ENCODE measurements around the gene RERE. TPM values are rescaled to one million over a fixed set of nuclear protein-coding genes. Genes with fewer than 3 reads are reported as not detected.

Gene RERE
- polyA plus RNA-seq, 5 donors = 104 to 119 (median 112) TPM

DNA sequence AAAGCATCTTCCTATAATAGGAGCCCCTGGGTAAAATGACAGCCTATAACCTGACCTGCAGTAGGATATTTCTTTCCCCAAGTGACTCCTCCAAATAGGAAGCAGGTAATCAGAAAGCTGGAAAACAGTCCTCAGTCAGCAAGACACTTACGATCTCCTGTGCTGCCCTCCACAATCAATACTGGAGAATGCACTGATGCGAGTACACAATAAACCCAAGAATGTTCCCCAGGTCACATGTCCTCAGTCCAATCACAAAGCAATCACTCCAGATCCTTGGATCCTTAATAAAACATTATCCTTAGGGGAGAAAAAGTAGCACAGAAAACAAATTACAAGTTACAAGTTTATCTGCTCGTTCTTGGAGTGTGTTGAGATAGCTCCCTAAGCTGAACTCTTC is 266.4 kb downstream of the RERE start:
- no peak for DNase-seq

DNA sequence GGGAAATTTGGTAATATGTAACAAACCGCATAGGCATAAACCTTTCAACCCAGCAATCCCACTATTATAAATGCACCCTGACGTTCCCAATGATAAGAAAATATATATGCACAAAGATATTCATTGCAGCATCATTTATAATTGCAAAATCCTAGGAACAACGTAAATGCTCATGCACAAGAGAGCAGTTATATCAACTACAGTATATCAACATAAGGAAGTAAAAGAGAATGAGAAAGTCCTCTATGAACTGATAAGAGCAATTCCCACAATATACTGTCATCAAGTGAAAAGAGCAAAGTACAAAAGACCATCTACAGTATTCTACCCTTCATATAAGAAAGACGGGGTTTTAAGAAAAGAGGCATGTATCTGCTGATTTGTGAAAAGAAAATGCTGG is 269.6 kb downstream of the RERE start:
- DNase-seq = no peak

DNA sequence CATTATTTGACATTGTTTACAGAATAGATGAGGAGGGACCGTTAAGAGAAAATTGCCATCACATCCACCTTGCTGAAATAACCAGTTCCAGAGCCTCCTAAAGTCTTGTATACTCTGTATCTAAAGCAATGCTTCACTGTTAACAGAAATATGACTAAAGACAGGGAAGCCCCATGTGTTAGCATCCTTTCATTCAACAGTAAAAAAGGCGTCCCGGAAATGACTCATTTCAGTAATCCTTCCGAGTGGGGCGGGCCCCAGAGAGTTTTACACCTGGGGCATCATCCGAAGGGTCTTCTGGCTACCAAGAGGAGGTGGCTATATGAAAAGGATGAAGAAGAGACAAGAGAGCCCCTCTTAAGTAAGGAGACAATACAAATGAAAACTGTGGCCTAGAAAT is 272.4 kb downstream of the RERE start:
- no peak for DNase-seq

DNA sequence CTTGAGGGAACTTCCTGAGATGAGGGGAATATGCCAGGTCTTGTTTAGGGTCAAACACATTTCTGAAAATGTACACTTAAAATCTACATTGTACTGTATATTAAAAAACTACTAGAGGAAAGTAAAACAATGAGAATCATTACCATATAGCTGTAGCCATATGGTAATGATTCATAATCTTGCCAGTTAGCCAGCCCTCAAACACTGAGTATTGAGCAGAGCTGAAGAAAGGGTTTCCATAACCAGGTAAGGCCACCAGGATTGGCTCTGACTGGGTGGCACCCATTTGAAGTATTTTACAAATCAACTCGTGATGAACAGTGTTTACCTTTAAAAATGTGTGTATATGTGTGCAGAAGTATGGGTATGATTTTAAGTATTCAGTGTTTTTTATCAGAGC is 272.8 kb downstream of the RERE start:
- no peak for DNase-seq

DNA sequence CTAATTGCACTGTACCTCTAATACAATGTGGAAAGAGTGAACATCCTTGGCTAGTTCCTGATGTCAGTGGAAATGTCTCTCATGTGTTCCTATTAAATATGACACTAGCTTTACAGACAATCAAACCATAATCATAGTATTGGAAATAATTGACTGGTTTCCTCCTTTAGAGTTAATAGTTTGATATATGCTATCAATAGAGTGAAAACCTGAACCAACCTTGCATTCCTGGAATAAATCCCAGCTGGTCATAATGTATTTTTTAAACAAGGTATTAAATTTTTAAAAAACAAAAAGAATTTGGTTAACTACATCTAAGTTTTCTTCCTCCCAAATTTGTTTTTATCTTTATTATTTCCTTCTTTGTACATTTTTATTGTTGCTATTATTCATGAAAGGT is 273.5 kb downstream of the RERE start:
- DNase-seq = no peak

DNA sequence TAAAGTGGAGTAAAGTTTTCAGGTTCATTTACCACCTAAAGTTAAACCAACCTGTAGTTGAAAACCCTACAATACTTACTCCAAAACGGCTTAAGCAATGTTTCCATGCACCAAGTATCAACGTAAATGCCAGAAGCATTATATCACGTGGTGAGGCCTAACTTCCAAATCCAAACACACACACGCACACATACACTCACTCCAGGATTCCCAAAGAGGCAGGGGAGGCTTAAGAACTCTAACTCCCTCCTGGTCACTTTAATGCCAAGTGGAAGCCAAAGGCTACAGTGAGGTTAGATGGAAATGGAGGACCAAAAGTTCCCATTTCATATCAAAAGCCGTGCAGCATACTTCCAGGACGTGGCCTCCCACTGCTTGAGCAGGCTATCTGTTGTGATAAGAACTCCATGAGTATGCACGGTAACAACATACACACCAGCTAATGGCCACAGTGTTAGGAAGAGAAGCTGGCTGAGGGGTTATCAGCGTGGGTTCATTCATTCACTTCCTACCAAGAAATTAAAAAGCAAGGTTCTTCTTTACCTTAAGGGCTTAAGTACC is 275.4 kb downstream of the RERE start:
- no peak for DNase-seq

DNA sequence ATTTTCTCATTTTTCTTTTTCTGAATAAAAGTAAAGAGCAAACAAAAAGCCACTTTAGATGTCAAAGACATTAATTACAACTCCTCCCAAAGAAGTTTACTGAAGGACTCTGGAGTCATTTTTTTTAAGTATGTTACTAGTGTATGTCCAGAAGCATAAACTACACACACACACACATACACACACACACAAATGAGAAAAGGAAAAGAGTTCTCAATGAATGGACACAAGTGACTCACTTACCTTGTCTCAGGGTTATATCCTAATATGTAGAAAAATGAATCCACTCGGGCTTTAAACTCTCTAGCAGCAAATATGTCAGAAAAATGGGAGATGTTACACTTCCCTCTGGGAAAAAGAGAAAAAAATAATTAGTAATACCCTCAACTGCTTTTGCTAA is 276.5 kb downstream of the RERE start:
- no peak for DNase-seq

DNA sequence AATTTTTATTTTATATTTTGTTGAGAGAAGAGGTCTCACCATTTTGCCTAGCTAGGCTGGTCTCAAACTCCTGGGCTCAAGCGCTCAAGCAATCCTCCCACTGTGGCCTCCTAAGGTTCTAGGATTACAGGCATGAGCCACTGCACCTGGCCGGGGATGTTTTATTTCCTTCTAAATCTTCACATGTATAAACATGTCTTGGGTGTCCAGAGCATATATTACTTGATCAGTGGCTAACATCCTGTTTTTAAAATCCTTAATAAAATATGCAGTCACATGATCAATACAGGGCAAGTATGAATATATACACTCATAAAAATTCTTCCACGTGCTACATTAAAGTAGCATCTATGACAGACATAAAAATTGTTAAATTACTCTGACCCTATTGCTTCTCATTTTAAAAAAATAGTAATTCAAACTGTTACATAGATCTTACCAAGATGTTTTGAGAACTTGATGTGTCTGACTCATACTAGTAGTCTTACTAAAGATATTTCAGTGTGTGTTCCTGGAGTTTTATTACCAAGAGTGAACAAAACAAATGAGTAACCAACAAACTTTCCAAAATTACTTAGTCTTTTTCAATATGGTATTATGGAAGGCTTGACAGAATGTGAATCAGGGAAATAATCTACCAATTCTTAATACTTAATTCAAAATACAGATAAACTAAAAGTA is 277.0 kb downstream of the RERE start:
- no peak for DNase-seq

DNA sequence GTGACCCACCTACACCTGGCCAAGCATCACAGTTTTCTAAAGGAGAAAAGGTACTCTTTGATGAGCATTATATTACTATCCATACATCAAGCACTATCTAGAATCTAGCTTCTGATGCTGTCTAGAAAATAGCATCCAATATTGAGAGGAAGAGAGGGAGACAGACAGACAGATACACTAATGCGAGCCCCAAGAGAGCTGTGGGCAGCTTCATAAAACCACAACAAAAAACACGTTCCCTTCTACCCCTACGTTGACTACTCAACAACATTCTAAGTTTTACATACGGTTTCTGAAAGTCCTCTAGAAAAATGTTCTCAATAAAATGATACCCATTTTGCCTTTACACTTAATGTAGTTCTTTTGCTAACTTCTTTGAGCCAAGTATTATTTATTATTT is 277.8 kb downstream of the RERE start:
- DNase-seq = no peak

DNA sequence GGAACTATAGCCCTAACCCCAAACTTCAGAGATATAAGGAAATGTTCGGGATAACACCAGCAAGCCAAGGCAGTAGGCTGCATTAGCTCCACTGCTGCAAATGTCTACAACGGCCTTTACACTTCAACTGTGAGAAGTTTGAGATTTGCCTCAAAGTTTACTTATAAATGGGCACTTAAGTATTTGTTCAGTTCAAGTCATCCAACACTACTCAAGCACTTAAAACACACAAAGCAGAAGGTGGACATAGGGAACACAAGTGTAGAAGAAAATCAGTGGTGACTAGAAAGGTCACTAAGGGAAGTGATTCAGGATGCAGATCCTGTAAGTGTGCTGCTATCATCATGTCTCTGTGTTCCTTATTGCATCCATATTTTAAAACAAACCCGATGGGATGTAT is 278.9 kb downstream of the RERE start:
- no peak for DNase-seq

DNA sequence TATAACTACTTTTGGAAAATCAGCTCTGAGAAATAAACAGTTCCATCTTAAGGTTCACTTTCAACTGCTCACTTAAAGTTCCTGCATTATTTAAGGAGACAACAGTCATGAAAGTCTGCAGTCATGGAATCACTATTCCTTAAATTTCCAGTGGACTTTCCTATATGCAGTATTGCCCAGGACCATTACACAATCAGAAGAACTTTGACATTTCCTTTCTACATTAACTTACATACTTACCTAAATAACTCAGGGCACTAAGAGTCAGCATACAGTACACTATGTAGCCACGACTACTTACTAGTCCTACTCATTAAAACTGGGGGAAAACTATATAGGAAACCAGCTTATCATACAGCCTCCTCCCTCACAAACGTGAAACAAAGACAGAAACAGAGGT is 279.4 kb downstream of the RERE start:
- DNase-seq = no peak

DNA sequence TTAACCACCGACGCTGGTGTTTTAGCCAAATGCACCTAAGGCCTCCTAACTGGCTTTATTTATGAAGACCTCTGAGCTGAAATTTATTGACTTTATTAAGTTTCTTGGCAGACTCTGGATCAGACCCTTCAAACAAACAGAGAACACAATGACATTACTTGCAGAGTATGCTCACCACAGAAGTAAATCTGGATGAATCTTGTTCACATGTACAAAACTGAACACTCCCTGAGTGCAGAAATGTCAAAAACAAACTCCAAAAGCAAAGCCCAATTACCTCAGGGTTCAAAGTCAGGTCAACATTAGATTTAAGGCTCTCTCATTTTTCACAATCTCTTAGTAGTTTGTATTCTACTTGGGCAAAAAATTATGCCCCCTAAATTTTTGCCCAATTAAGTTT is 280.9 kb downstream of the RERE start:
- DNase-seq = no peak

DNA sequence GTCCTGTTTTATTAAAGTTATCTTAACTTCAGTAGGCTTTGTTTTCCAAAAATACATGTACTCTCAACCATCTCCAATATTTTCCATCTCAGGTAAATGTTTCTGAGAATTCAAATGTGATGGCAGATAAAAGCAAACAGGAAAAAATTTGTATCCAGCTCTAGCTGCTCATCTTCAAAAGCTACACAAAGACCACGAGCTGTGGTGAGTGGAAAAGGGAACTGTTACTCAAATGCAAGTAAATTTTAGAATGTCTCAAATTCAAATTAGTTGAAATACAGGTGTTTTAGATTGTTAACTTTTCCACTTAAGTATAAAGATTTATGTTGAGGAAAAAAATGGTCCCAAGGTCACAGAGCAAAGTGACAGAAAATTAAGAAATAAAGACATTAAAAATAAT is 283.5 kb downstream of the RERE start:
- DNase-seq = no peak

DNA sequence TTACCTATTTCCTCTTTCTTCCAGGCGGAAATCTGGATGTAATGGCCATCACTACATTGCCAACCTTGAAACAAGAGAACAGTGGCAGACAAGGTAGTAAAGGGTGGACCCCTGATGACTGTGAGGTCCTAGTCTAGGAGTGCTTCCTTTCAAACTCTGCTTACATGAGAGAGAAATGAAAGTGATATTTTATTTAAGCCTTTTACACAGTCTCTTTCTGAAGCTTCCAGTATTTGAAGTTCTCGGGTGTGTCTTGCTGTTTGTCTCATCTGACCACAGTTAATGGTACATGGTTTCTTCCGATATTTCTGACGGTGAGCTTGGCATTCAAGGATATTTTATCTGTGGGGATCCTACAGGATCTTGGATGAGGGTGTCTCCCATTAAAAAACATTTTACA is 284.3 kb downstream of the RERE start:
- DNase-seq = no peak

DNA sequence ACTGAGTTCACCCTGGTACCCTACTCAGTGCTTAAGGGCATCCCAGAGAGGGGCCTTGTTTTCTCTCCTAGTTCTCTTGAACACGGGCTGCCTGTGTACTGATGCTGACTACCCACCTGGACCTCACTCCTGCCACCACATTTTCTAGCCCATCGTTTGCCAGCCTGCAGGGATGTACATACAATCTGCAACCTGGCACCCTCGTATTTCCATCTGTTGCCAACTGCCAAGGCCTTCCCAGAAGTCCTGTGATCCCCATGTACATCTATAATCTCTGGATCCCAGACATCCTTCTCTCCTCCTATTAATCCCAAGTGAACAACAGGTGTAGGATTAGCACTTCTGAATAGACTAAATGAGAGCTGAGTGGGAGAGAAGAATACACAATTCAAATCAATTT is 287.5 kb downstream of the RERE start:
- no peak for DNase-seq

DNA sequence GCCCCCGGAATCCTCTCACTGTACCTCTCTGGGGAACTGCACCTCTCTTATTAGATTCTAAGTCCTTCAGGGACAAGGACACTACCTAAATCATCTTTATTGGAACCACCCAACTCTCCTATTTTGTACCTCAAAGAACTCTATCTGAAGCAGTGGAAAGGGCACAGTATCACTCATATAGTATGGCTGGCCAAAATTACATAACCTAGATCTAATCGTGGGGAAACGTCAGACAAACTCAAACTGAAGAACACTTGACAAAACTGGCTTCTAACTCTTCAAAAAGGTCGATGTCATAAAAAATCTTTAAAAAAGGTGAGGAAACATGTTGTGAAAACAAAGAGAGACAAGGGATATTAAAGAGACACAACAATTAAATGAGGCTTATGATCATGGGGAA is 289.5 kb downstream of the RERE start:
- DNase-seq = no peak

DNA sequence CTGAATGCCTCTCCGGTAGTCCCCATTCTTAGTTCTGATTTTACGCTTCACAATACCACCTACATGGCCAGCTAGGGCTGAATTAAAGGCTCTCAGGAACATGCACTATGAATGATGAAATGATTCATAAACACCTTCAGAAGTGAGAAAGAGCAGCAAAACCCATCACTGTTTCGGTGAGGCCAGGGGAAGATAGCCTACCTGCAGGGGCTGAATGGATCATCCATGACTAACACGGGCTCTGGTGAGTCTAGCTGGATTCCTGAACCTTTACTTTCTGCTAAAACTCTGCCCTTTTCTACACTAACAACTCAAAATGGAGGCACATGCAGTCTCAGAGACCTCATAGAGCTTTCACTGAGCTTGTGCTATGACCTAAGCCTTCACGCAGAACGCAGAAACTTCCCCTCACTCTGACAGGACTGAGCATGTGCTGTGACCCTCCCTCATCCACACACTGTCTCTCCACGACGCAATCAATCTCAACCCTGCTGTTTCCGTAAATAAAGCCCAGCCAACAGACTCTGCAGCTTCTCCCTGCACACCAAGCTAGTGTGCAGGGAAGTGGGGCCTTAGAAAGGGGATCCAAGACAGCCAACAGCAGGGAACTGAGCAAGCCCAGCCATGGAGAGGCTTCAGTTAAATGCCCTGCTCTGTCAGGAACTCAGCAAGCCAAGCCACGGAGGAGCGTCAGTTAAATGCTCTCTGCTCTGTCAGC is 291.7 kb downstream of the RERE start:
- DNase-seq = peak; percentile 94 to 96

DNA sequence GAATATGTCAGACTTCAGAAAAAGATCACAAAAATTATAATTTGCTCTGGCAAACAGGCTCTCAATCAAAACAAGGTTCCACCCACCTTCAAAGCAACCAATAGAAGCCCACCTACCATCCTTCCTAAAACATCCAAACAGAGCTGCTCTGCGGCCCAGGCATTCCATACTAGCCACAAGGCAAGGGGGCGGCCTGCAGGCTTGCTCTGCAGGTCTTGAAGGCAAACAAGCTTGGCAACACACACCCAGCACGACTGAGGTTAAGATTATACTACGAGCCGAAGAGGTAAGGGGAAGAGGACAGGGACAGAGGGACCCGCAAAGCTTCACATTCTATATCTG is 292.3 kb downstream of the RERE start:
- peak in 1 of 2 donors; percentile 45 for DNase-seq

DNA sequence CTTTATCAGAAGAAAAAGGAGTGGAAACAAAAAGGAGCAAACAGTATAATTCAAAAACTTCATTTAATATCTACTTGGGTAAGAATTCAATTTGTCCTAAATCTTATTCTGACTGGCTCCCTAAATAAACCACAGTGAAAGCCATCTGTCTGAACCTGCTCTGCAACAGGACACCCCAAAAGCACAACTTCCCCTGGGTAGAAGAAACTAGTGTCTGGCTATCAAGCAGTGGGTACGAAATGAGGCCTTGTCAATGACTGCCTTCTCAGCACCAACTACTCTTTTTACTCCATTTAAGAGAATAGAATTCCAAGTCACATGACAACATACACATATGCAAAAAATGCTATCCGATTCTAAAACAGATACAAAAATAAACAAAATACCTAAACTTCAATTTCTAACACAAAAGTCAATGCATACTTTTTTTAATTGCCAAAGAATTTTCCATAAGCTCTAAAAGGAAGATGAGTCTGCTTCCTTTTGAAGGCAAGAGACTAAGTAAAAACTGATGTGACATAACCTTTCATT is 292.7 kb downstream of the RERE start:
- no peak for DNase-seq

DNA sequence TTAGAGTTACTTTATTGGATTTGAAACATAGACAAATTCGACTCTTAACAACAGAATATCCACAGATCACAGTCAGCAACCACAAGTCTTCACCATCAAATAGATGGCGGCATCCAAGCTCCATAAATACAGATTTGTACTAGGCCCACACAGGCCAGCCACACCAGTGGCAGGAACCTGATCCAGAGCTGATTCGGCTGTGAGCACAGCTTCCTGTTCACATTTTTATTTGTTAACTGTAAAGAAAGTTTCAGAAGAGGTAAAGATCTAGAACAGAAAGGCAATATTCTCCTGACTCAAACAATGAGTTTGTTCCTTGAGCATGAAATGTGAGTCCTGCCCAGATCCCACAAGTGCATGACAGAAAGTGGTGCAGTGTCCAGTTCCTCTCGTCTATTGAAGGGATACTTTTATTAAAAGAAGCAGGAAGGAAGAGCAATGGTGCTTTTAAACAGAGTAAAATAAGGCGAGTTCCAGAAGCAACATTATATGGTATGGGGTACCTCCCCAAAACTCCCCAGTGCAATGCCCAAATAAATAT is 293.7 kb downstream of the RERE start:
- no peak for DNase-seq

DNA sequence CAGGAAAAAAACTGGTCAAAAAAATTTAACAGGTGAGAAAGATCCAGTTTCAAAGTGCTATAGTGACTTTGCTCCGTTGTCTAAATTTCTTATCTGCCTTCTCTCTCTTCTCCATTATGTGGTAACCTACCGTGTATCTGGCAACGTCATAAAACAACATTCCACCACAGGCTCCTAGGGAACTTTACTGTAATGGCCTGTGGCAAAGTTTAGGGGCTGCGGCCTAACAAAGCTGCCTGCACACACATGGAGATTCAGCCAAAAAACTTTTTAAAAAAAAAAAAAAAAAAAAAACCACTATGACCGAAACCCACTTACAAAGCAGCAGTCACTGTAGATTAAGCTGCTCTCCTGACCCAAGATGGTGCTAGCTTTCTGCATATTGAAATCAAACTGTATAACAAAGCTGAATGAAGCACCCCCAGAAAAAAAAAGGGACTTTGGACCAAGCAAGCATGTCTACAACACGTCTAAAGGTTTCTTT is 296.9 kb downstream of the RERE start:
- DNase-seq = no peak

DNA sequence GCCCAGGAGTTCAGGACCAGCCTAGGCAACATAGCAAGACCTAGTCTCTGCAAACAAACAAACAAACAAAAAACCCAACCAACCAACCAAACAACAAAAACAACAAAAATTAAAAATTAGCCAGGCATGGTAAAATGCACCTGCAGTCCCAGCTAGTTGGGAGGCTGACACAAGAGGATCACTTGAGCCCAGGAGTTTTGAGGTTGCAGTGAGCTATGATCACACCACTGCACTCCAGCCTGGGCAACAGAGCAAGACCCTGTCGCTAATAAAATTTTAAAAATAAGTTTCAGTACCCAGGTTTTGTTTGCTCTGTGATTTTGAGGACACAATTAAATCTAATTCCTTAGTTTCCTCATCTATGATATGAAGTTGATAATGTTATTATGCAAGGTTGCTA is 298.3 kb downstream of the RERE start:
- no peak for DNase-seq

DNA sequence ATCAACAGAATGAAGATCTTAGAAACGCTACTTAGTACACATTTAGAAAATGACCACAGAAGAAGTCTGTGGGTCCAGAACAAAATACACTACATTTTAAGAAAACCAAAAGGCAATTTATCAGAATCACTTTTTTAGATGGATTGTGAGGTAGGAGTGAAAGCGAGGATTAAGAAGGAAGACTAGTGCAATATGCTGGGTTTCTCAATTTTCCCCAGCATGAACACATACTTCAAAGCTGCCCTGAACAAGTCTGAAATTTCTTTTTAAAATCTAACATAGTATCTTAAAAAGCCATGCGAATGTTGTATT is 299.0 kb downstream of the RERE start:
- DNase-seq = no peak

All from right lung (tissue), 5 donors.